Esophagus muscularis mucosa (tissue), 4 donors: ENCODE measurements around the gene TNF. TPM values are rescaled to one million over a fixed set of nuclear protein-coding genes. Genes with fewer than 3 reads are reported as not detected.

Experiments
- DNase-seq: peaks from one replicate; pipeline ENCODE4 v3.0.0-alpha.2; 2017; ENCODE audit errors: extremely low spot score
- H3K27ac ChIP-seq, 4 donors: fragments of 200-600 bp; sonication (generic); replicated peaks in 1 of 4; 1 replicate in 3 of 4; 2 replicates in 1 of 4; pipeline ENCODE4 v1.5.1; 2016 to 2019; ENCODE audit warnings: mild to moderate bottlenecking in 1 of 4
- H3K27me3 ChIP-seq, 4 donors: fragments of 200-600 bp; sonication (generic); one replicate each; pipeline versions ENCODE4 v1.5.1 to v1.6.0; 2016 to 2019
- H3K36me3 ChIP-seq, 4 donors: fragments of 200-600 bp; sonication (generic); one replicate each; pipeline ENCODE4 v1.5.1; 2016 to 2019
- H3K4me1 ChIP-seq, 4 donors: fragments of 200-600 bp; sonication (generic); one replicate each; pipeline ENCODE4 v1.5.1; 2016 to 2019
- H3K4me3 ChIP-seq, 4 donors: fragments of 200-600 bp; sonication (generic); 1 replicate in 2 of 4; 2 replicates in 2 of 4; pipeline ENCODE4 v1.5.1; 2016 to 2019; ENCODE audit warnings: mild to moderate bottlenecking in 4 of 4, moderate library complexity in 1 of 4
- H3K9me3 ChIP-seq, 4 donors: fragments of 200-600 bp; sonication (generic); 1 replicate in 3 of 4; 2 replicates in 1 of 4; pipeline ENCODE4 v1.5.1; 2016 to 2019
- EP300 ChIP-seq: sonication (generic); formaldehyde crosslinking; IDR thresholded peaks from one replicate; pipeline ENCODE4 v1.6.1; 2017; ENCODE audit warnings: antibody characterized with exemption
- POLR2A ChIP-seq: fragments of 450-650 bp; IDR thresholded peaks from one replicate; pipeline ENCODE4 v1.6.1; 2017; ENCODE audit warnings: antibody characterized with exemption, moderate library complexity, mild to moderate bottlenecking, low read depth
- POLR2AphosphoS5 ChIP-seq, 2 donors: sonication (generic); formaldehyde crosslinking; IDR thresholded peaks; one replicate each; pipeline ENCODE4 v1.6.1; 2017; ENCODE audit warnings: antibody characterized with exemption in 2 of 2
- WGBS: methylation state at CpG from one replicate; pipeline ENCODE4 v1.1.5; 2018; 5-methylcytosine and 5-hydroxymethylcytosine counted together
- intact Hi-C: fragments of 100-400 bp; cut with DNase I; formaldehyde crosslinking; loops from one replicate; pipeline ENCODE4 v1.15.1; 2023
- total RNA-seq, 4 donors: library from RNA; depleted of rRNA; stranded (reverse); fragments of >200 nt; gene quantifications; one replicate each; pipeline versions ENCODE4 v1.1.0 to v1.2.1, GENCODE V29; 2016
- TF ChIP-seq, protein P1 (sequence below), 3 experiments: fragments of 200-600 bp in 2 of 3; fragments of 450-650 bp in 1 of 3; sonication (generic) in 2 of 3; IDR thresholded peaks; one replicate each; pipeline ENCODE4 v1.5.1; 2017 to 2019; ENCODE audit warnings: antibody characterized with exemption in 3 of 3, mild to moderate bottlenecking in 2 of 3, moderate library complexity in 1 of 3

Gene TNF
- total RNA-seq = 1 to 10 TPM in 1 of 4 donors, under 1 TPM in 1, not detected in 2; 0.17 to 1.5 TPM

DNA sequence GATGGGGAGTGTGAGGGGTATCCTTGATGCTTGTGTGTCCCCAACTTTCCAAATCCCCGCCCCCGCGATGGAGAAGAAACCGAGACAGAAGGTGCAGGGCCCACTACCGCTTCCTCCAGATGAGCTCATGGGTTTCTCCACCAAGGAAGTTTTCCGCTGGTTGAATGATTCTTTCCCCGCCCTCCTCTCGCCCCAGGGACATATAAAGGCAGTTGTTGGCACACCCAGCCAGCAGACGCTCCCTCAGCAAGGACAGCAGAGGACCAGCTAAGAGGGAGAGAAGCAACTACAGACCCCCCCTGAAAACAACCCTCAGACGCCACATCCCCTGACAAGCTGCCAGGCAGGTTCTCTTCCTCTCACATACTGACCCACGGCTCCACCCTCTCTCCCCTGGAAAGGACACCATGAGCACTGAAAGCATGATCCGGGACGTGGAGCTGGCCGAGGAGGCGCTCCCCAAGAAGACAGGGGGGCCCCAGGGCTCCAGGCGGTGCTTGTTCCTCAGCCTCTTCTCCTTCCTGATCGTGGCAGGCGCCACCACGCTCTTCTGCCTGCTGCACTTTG, at the start of gene TNF:
TSS of gene TNF (plus strand) at position 231 of the 567 bp plus-strand sequence. CDS start at position 408, 177 bp downstream.
- DNase-seq = no peak
- WGBS = 61% methylated on average over 16 of the region's 19 CpGs
- intact Hi-C loops = no loop called here

DNA sequence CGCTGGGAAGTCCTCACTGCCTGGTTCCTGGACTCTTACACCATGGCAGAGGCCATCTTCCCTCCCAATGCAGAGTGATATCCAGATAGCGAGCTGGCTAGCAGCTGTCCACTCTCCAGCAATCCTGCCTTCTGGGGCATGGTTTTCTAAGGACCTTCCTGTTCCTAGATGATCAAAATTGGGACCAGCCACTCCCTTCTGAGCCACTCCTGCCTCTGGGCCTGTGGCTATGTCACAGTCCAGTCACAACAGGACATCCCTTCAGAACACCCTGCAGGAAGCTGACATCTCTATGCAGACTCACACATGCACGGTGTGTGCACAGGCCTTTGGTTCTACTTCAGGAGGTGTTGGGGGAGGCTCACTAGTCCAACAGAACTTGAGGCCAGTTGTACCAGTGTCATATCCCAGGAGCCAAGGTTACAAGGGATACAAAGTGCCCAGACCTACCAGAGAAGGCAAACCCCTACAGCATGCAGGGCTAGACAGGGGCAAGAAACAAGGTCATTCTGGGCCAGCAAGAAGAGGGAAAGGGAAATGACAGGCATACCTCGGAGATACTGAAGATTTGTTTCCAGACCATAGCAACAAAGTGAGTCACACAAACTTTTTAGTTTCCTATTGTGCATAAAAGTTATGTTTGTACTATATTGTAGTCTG, 49.3 kb upstream of the TNF start:
- no peak overlapping the region for H3K27ac ChIP-seq
- no peaks in the 10 kb centered on the region for H3K4me1 ChIP-seq
- intact Hi-C loops = no loop called here
- TF ChIP-seq POLR2A = no peak
- TF ChIP-seq, protein P1, sequence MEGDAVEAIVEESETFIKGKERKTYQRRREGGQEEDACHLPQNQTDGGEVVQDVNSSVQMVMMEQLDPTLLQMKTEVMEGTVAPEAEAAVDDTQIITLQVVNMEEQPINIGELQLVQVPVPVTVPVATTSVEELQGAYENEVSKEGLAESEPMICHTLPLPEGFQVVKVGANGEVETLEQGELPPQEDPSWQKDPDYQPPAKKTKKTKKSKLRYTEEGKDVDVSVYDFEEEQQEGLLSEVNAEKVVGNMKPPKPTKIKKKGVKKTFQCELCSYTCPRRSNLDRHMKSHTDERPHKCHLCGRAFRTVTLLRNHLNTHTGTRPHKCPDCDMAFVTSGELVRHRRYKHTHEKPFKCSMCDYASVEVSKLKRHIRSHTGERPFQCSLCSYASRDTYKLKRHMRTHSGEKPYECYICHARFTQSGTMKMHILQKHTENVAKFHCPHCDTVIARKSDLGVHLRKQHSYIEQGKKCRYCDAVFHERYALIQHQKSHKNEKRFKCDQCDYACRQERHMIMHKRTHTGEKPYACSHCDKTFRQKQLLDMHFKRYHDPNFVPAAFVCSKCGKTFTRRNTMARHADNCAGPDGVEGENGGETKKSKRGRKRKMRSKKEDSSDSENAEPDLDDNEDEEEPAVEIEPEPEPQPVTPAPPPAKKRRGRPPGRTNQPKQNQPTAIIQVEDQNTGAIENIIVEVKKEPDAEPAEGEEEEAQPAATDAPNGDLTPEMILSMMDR (IDR thresholded peaks at IDR 0.05) = no peak
- no peak for TF ChIP-seq POLR2AphosphoS5 (IDR thresholded peaks at IDR 0.05)
- TF ChIP-seq EP300 = no peak
- H3K4me3 ChIP-seq = no peak overlapping the region
- WGBS = 71% methylated on average over 4 of the region's 4 CpGs
- peaks cover 11 to 19% (median 18%) of the 10 kb centered on the region in 4 donors for H3K36me3 ChIP-seq
- H3K9me3 ChIP-seq = no peaks in the 10 kb centered on the region
- peak; percentile 64 for DNase-seq
- no peaks in the 10 kb centered on the region for H3K27me3 ChIP-seq

More for the DNA sequence above, at the start of gene TNF:
- TF ChIP-seq EP300 (no peak), POLR2AphosphoS5 (IDR thresholded peaks at IDR 0.05) (peak in 1 of 2 donors; percentile 70)
- TF ChIP-seq, protein P1 (IDR thresholded peaks at IDR 0.05) = no peak
- H3K9me3 ChIP-seq = no peaks in the 10 kb centered on the region
- peaks cover 0 to 24% (median 0%) of the 10 kb centered on the region in 4 donors for H3K27me3 ChIP-seq
- H3K4me3 ChIP-seq = peak within 1 kb of the TSS; percentile 36 to 50 (median 40)
- peaks cover 0 to 8% (median 3%) of the 10 kb centered on the region in 4 donors for H3K4me1 ChIP-seq
- no peaks in the 10 kb centered on the region for H3K36me3 ChIP-seq
- peak within 1 kb of the TSS; percentile 36 to 59 (median 43) for H3K27ac ChIP-seq

DNA sequence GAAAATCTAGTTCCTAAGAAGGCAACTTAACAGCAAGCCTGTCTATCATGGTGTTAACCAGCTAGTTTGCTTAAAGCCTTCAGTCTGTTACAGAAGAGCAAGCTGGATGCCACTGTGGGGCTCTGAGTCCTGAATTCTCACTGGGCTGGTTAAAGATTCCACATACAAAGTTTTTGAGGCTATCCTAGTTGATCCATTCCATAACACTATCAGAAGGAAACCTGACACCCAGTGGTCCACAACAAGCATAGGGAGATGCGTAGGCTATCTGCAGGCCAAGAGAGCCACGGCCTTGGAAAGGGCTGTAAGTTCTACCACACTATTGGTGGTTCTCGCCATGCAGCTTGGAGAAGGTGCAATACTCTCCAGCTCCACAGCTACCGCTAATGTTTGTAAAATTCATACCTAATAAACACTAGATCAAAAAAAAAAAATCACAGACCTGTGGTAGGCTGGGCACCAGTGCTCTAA, 47.0 kb upstream of the TNF start:
- no peaks in the 10 kb centered on the region for H3K27me3 ChIP-seq
- no peaks in the 10 kb centered on the region for H3K4me1 ChIP-seq
- DNase-seq = no peak
- H3K27ac ChIP-seq = no peak overlapping the region
- WGBS = 83% methylated on average over 4 of the region's 4 CpGs
- intact Hi-C loops = no loop called here
- H3K36me3 ChIP-seq = peaks cover 27 to 42% (median 41%) of the 10 kb centered on the region in 4 donors
- TF ChIP-seq POLR2AphosphoS5 (IDR thresholded peaks at IDR 0.05) = no peak
- no peak for TF ChIP-seq POLR2A
- TF ChIP-seq, protein P1 (IDR thresholded peaks at IDR 0.05) = no peak
- TF ChIP-seq EP300 = no peak
- H3K9me3 ChIP-seq = no peaks in the 10 kb centered on the region
- H3K4me3 ChIP-seq = no peak overlapping the region

DNA sequence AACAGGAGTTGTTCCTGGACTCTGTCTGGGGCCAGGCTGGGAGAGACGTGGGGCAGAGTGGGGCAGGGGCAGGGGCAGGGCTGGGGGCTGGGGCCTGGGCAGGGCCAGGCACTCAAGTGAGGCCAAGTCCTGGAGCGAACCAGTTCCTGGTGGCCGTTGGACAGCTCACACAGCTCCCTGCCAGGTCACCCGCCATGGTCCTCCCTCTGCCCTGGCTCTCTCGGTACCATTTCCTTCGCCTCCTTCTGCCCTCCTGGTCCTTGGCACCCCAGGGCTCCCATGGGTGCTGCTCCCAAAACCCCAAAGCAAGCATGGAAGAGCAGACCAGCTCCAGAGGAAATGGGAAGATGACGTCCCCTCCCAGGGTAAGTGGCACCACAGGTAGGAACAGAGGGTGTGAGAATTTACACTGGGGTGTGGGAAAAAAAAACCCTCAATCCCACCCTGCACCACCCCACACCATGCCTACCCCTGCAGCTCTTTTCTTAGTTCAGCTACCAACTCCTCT, 46.5 kb upstream of the TNF start, which contains the start of gene MCCD1:
TSS of gene MCCD1 (plus strand) at position 142 of the 508 bp plus-strand sequence. CDS start at position 195, 53 bp downstream.
- no peaks in the 10 kb centered on the region for H3K4me1 ChIP-seq
- H3K27ac ChIP-seq = no peak within 1 kb of the TSS
- 76% methylated on average over 7 of the region's 7 CpGs for WGBS
- no peaks in the 10 kb centered on the region for H3K9me3 ChIP-seq
- intact Hi-C loops = no loop called here
- H3K27me3 ChIP-seq = no peaks in the 10 kb centered on the region
- H3K4me3 ChIP-seq = no peak within 1 kb of the TSS
- no peak for DNase-seq
- peaks cover 32 to 47% (median 46%) of the 10 kb centered on the region in 4 donors for H3K36me3 ChIP-seq
- TF ChIP-seq, protein P1 (IDR thresholded peaks at IDR 0.05) = no peak
- TF ChIP-seq EP300 (no peak), POLR2AphosphoS5 (IDR thresholded peaks at IDR 0.05) (no peak), POLR2A (no peak)
